CD4-positive, alpha-beta T cell (primary cell): ENCODE results near the gene RBPJL. TPM values are rescaled to one million over a fixed set of nuclear protein-coding genes. Genes with fewer than 3 reads are reported as not detected.

Experiments
- ATAC-seq: fragments of 200-7000 bp; cut with Tn5 transposase; one replicate; pipeline ENCODE4 v1.10.0; 2022; ENCODE audit warnings: mild to moderate bottlenecking; ENCODE audit not compliant: poor library complexity
- CTCF ChIA-PET: fragments of 350-600 bp; sonication (Branson Sonifier 250); formaldehyde crosslinking; loops from one replicate; lab custom pipeline; 2021; ENCODE audit warnings: antibody characterized with exemption, inconsistent platforms; lab: Charles Lee
- POLR2A ChIA-PET: fragments of 350-600 bp; sonication (Branson Sonifier 250); formaldehyde crosslinking; loops from one replicate; lab custom pipeline; 2021; ENCODE audit warnings: antibody characterized with exemption, inconsistent platforms; lab: Charles Lee
- DNase-seq, 14 experiments: peaks; one replicate each; pipeline ENCODE4 v3.0.0-alpha.2; 2013 to 2020; ENCODE audit warnings: mixed read lengths in 2 of 14
- H3K27ac ChIP-seq, 2 donors: one replicate each; pipeline versions ENCODE4 v1.5.1 to v1.7.0; 2013; ENCODE audit warnings: low read length in 2 of 2, low read depth in 1 of 2, mild to moderate bottlenecking in 1 of 2
- H3K27me3 ChIP-seq, 2 experiments: 1 replicate in 1 of 2; 2 replicates in 1 of 2; pipeline versions ENCODE4 v1.6.1 to v1.7.0; 2013; ENCODE audit warnings: low read length in 2 of 2, control low read depth in 1 of 2, mild to moderate bottlenecking in 1 of 2, moderate library complexity in 1 of 2; ENCODE audit not compliant: insufficient read depth in 2 of 2, control insufficient read depth in 1 of 2
- H3K36me3 ChIP-seq: one replicate; pipeline ENCODE4 v1.6.1; 2013; ENCODE audit warnings: low read length, control low read depth; ENCODE audit not compliant: insufficient read depth
- H3K4me1 ChIP-seq: one replicate; pipeline ENCODE4 v1.6.1; 2013; ENCODE audit warnings: low read length, control low read depth; ENCODE audit not compliant: insufficient read depth
- H3K4me3 ChIP-seq: one replicate; pipeline ENCODE4 v1.5.1; 2013; ENCODE audit warnings: mild to moderate bottlenecking, low read length, moderate library complexity
- H3K9me3 ChIP-seq, 2 experiments: 1 replicate in 1 of 2; 2 replicates in 1 of 2; pipeline versions ENCODE4 v1.6.1 to v1.7.0; 2013; ENCODE audit warnings: low read length in 2 of 2, mild to moderate bottlenecking in 2 of 2, control low read depth in 1 of 2, moderate library complexity in 1 of 2; ENCODE audit not compliant: control insufficient read depth in 1 of 2, insufficient read depth in 1 of 2
- H3K27ac Mint-ChIP-seq: one replicate; pipeline ENCODE4 v1.8.0; 2020; ENCODE audit warnings: mixed read lengths
- H3K27me3 Mint-ChIP-seq: one replicate; pipeline ENCODE4 v1.8.0; 2021; ENCODE audit warnings: mixed read lengths
- H3K36me3 Mint-ChIP-seq: one replicate; pipeline ENCODE4 v1.8.0; 2021; ENCODE audit warnings: low read depth, mixed read lengths
- H3K4me1 Mint-ChIP-seq: one replicate; pipeline ENCODE4 v1.8.0; 2021; ENCODE audit warnings: low read depth, mixed read lengths
- H3K4me3 Mint-ChIP-seq: one replicate; pipeline ENCODE4 v1.8.0; 2020; ENCODE audit warnings: mild to moderate bottlenecking, mixed read lengths
- H3K9me3 Mint-ChIP-seq: one replicate; pipeline ENCODE4 v1.8.0; 2020; ENCODE audit warnings: mixed read lengths
- intact Hi-C, 2 experiments: fragments of 100-400 bp; cut with DNase I in 1 of 2; cut with micrococcal nuclease in 1 of 2; formaldehyde crosslinking; loops; one replicate each; pipeline versions ENCODE4 v1.15.1 to v1.9.0; 2023 to 2025; cut with DNase I, micrococcal nuclease
- total RNA-seq, 174 experiments: library from RNA in 2 of 174; stranded (reverse) in 2 of 174; gene quantifications; one replicate each; pipeline ENCODE4 v1.2.3 and lab custom pipeline; 2021 to 2026
- TF ChIP-seq, protein P1 (sequence below): fragments of 200-600 bp; IDR thresholded peaks from one replicate; pipeline ENCODE4 v1.8.0; 2022; ENCODE audit warnings: antibody characterized with exemption, mild to moderate bottlenecking

RBPJL gene
- total RNA-seq, 2 experiments from 2014 or later, result not detected

DNA sequence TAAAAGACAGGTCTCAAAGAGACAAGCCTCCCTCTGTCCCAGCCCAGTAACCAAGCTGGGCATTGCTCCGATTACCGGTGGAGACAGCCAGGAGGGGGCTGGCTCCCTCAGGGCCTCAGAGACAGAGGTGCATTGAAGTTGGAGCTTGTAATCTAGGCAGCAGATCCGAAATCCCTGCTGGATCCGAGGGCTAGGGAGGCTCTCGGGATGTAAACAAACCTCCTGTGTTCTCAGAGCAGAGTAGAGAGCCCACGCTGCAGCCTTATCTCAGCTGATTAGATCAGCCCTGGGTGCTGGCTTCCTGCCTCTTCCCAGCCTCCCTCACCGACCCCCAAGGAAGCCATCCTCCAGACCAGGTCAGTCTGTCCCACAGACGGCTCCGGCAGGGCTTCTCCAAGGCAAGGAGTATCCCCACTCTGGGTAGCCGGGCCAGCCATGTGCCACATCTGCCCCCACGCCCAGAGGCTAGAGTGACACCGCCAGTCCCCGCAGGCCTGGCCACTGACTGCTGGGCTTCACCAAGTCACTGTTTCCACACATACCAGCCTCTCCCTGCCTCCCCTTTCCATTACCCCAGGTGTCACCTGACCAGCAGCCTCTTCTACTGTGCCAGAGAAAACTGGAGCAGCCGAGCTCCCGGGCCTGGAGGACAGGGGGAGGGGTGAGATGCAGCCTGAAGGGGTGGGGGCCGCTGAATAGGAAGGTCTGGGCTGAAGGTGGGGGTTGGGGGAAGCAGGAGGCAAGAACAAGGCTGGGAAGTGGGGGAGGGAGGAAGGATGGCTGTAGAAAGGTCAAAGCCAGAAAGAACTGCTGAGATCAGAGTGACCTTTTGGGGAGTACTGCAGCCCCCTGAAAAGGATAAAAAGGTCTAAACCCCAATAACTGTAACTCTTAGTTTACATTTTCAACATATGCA is 35.6 kb downstream of the RBPJL start:
- ChIA-PET CTCF (interaction anchor here (0.7 kb wide), 1 partner anchor 1864 kb away, joined by 3 read pairs; no protein-coding TSS in a partner anchor), POLR2A (no interaction called here)
- H3K36me3 ChIP-seq, result no peaks in the 10 kb centered on the region
- TF ChIP-seq, protein P1, sequence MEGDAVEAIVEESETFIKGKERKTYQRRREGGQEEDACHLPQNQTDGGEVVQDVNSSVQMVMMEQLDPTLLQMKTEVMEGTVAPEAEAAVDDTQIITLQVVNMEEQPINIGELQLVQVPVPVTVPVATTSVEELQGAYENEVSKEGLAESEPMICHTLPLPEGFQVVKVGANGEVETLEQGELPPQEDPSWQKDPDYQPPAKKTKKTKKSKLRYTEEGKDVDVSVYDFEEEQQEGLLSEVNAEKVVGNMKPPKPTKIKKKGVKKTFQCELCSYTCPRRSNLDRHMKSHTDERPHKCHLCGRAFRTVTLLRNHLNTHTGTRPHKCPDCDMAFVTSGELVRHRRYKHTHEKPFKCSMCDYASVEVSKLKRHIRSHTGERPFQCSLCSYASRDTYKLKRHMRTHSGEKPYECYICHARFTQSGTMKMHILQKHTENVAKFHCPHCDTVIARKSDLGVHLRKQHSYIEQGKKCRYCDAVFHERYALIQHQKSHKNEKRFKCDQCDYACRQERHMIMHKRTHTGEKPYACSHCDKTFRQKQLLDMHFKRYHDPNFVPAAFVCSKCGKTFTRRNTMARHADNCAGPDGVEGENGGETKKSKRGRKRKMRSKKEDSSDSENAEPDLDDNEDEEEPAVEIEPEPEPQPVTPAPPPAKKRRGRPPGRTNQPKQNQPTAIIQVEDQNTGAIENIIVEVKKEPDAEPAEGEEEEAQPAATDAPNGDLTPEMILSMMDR, result no peak
- ATAC-seq, result no peak
- H3K36me3 Mint-ChIP-seq, result no peaks in the 10 kb centered on the region
- no peaks in the 10 kb centered on the region for H3K9me3 ChIP-seq
- H3K27me3 ChIP-seq, result no peaks in the 10 kb centered on the region
- no peak overlapping the region for H3K4me3 ChIP-seq
- peaks cover 21% of the 10 kb centered on the region for H3K4me1 ChIP-seq
- no peak overlapping the region for H3K27ac Mint-ChIP-seq
- intact Hi-C loops, result no loop called here
- no peaks in the 10 kb centered on the region for H3K9me3 Mint-ChIP-seq
- no peak overlapping the region for H3K27ac ChIP-seq
- H3K27me3 Mint-ChIP-seq, result peaks cover 4% of the 10 kb centered on the region
- H3K4me3 Mint-ChIP-seq, result no peak overlapping the region
- H3K4me1 Mint-ChIP-seq, result peaks cover 2% of the 10 kb centered on the region
- no peak for DNase-seq

GRCh38 chr20:45342855-45343531 is 36.4 kb downstream of the RBPJL start:
- intact Hi-C loops, result no loop called here
- Histone ChIP-seq H3K27ac (no peak overlapping the region), H3K9me3 (no peaks in the 10 kb centered on the region), H3K4me1 (peaks cover 29% of the 10 kb centered on the region), H3K36me3 (no peaks in the 10 kb centered on the region), H3K4me3 (no peak overlapping the region), H3K27me3 (no peaks in the 10 kb centered on the region)
- TF ChIP-seq, protein P1, result no peak
- Mint-ChIP-seq H3K9me3 (no peaks in the 10 kb centered on the region), H3K27me3 (peaks cover 4% of the 10 kb centered on the region), H3K4me3 (no peak overlapping the region), H3K4me1 (peaks cover 7% of the 10 kb centered on the region), H3K36me3 (no peaks in the 10 kb centered on the region), H3K27ac (no peak overlapping the region)
- no peak for ATAC-seq
- CTCF ChIA-PET, result no interaction called here
- POLR2A ChIA-PET, result no interaction called here
- DNase-seq, result no peak

- peaks cover 7% of the 10 kb centered on the region for H3K4me1 Mint-ChIP-seq
- no peaks in the 10 kb centered on the region for H3K9me3 Mint-ChIP-seq
- H3K36me3 ChIP-seq, result no peaks in the 10 kb centered on the region
- TF ChIP-seq, protein P1, result no peak
- no peaks in the 10 kb centered on the region for H3K27me3 ChIP-seq
- POLR2A ChIA-PET, result no interaction called here
- H3K4me3 ChIP-seq, result no peak overlapping the region
- no peak for DNase-seq
- intact Hi-C loops, result no loop called here
- no peak overlapping the region for H3K27ac ChIP-seq
- H3K4me1 ChIP-seq, result peaks cover 33% of the 10 kb centered on the region
- H3K36me3 Mint-ChIP-seq, result no peaks in the 10 kb centered on the region
- no peak for ATAC-seq
- no peak overlapping the region for H3K4me3 Mint-ChIP-seq
- no peak overlapping the region for H3K27ac Mint-ChIP-seq
- CTCF ChIA-PET, result no interaction called here
- H3K27me3 Mint-ChIP-seq, result peaks cover 4% of the 10 kb centered on the region
- no peaks in the 10 kb centered on the region for H3K9me3 ChIP-seq
These were observed 37.0 kb downstream of the RBPJL start for GRCh38 chr20:45343532-45344167.
